ENCODE data around the gene CYLC2.

DNA sequence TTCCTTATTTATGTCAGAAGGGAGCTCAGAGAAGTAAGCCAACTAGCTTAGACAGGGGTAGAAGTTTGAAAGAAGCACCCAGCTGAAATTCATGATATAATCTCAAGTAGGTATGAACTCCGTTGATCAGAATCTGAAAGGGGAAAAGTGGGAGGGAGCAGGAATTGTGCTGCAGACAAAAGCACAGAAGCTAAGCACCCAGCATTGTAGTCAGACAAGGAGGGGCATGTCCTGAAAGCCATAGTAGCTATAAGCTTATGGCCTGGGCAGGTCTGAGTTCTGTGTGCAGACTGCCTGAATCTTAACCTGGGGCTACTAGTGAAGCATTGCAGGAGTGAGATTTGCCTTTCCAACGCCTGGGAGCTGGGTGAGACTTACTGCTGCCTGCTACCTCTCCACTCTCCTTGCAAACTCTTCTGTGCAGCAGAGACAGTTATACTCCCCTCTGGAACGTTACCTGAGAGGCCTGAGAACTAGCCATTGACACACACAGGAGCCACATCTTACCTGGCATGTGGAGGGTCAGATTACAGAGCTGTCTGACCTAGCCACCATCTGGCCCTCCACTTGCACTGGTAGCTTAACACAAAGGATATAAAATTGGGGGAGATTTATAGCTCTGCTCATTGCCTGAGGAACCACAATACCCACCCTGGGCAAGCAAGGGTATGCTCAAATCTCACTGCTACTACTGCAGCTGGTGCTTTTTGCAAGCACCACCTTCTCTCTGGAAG lies 9.8 kb upstream of the CYLC2 start:
- TF ChIP-seq, protein P1, sequence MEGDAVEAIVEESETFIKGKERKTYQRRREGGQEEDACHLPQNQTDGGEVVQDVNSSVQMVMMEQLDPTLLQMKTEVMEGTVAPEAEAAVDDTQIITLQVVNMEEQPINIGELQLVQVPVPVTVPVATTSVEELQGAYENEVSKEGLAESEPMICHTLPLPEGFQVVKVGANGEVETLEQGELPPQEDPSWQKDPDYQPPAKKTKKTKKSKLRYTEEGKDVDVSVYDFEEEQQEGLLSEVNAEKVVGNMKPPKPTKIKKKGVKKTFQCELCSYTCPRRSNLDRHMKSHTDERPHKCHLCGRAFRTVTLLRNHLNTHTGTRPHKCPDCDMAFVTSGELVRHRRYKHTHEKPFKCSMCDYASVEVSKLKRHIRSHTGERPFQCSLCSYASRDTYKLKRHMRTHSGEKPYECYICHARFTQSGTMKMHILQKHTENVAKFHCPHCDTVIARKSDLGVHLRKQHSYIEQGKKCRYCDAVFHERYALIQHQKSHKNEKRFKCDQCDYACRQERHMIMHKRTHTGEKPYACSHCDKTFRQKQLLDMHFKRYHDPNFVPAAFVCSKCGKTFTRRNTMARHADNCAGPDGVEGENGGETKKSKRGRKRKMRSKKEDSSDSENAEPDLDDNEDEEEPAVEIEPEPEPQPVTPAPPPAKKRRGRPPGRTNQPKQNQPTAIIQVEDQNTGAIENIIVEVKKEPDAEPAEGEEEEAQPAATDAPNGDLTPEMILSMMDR (IDR thresholded peaks at IDR 0.05; ENCODE audit: borderline replicate concordance, extremely low read depth, low read length, poor library complexity, severe bottlenecking) = no peak
- TF ChIP-seq EZH2 (IDR thresholded peaks at IDR 0.05; ENCODE audit: borderline replicate concordance, low read depth, low read length, severe bottlenecking) = no peak
